Activated CD8-positive, alpha-beta memory T cell treated with anti-CD3 and anti-CD28 coated beads for 36 hours (primary cell): Measurements from ENCODE around the gene GRM7. TPM values are rescaled to one million over a fixed set of nuclear protein-coding genes. Genes with fewer than 3 reads are reported as not detected.

ENCODE experiments used
- CTCF ChIA-PET: fragments of 350-600 bp; sonication (Branson Sonifier 250); formaldehyde crosslinking; loops from one replicate; lab custom pipeline; 2021; ENCODE audit warnings: antibody characterized with exemption; lab: Charles Lee
- POLR2A ChIA-PET: fragments of 350-600 bp; sonication (Branson Sonifier 250); formaldehyde crosslinking; loops from one replicate; lab custom pipeline; 2021; ENCODE audit warnings: antibody characterized with exemption; lab: Charles Lee
- total RNA-seq, 2 experiments: library from RNA; stranded (reverse); gene quantifications; one replicate each; pipeline ENCODE4 v1.2.3, GENCODE V29; 2021

Gene GRM7
- total RNA-seq, 2 experiments from 2014 or later = not detected

DNA sequence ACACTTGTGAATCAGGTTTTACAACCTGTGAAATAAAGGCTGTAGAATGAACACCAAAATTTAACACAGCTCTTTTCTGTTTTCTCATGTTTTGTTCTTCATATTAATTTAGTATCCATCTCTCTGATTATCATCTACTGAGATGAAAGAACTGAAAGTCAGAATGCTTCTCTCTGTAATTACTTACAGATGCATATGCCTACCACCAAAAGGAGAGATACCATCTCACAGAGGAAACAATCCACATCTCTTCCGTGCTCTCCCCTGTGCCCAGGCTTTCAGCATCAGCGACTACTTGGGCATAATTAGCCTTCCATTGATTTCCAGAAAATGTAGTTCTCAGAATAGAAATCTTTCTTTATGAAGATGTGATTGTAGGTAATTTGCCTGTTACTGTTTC lies 741.4 kb downstream of the GRM7 start:
- CTCF ChIA-PET = no interaction called here
- POLR2A ChIA-PET = no interaction called here

DNA sequence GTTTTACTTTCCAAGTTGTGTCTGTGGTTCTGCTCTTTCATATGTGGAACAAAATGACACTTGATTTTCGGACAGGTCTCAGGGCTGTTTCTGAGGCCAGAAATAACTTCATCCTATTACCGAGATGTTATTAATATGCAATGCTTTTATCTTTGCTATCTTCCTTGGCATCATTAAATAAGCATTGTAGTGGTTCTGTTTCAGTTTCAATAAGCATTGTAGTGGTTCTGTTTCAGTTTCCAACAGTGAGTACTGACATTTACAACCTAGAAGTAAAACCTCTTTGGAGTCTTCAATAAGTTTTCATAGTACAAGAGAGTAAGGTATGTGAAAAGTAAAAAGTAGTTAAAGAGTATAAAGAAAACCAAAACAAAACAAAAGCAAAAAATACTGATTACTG lies 746.2 kb downstream of the GRM7 start:
- POLR2A ChIA-PET = no interaction called here
- CTCF ChIA-PET = no interaction called here

DNA sequence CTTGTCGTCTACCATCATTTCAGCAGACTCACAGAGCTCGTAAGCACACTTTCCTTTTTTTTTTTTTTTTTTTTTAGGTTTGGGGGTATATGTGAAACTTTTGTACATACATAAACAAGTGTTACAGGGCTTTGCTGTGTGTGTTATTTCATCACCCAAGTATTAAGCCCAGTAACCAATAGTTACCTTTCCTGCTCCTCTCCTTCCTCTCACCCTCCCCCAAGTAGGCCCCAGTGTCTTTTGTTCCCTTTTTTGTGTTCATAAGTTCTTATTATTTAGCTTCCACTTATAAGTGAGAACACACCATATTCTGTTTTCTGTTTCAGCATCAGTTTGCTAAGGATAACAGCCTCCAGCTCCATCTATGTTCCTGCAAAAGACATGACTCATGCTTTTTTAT lies 746.8 kb downstream of the GRM7 start:
- CTCF ChIA-PET = no interaction called here
- POLR2A ChIA-PET = no interaction called here

DNA sequence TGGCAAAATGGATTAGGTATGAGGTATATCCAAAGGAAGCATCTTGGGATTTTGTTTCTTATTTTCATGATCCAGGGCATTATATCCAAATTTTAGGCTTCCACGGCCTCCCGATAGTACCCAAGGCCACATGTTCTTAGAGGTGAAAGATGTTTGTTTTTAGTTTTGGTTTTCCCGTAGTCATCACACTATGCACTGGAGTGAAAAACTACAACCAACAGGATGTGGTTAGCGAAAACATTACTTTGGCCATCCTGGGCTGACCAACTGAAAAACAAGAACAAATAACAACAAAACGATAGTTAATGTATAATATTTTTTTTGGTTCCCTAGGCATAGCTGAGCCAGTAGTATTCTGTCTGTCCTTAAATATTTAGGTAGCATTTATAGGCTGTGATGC lies 749.7 kb downstream of the GRM7 start:
- CTCF ChIA-PET = no interaction called here
- POLR2A ChIA-PET = no interaction called here

- ChIA-PET CTCF (no interaction called here), POLR2A (no interaction called here)
Observed at GRCh38 chr3:7615043-7615442, 754.1 kb downstream of the GRM7 start.

DNA sequence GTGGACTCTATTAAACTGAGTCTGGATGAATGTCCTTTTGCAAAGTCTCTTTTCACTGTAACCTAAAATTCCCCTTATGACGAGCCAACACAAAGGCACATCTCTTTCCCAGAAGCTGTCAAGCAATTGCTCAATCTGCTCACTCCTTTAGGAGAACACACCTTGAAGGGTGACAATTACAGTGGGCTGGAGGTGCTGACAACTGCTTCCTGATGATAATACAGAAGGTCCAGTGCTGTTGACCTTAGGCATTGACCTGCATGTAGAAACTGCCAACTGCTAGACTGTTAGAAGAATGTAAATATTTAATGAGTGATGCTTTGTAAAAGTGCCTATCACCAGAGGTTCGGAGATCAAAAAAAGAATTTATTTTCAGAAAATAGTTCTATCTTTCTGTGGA lies 757.7 kb downstream of the GRM7 start:
- POLR2A ChIA-PET = no interaction called here
- CTCF ChIA-PET = no interaction called here

DNA sequence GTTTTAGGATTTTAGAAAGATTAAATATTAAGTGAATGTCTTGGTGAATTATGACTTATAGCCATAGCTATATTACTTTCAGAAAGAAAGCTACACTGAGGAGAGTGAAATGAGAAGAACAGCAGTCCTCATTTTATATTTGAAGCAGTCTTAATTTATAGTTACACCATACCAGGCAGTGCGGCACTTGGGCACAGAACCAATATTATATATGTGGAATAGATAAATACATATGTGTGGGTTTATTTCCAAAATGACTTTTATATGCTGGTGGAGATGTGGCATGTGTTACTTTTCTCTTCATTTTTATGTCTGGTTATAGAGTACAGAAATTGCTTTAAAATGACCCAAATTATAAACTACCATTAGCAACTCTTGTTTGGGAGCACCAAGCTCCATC lies 759.5 kb downstream of the GRM7 start:
- ChIA-PET POLR2A (no interaction called here), CTCF (no interaction called here)

DNA sequence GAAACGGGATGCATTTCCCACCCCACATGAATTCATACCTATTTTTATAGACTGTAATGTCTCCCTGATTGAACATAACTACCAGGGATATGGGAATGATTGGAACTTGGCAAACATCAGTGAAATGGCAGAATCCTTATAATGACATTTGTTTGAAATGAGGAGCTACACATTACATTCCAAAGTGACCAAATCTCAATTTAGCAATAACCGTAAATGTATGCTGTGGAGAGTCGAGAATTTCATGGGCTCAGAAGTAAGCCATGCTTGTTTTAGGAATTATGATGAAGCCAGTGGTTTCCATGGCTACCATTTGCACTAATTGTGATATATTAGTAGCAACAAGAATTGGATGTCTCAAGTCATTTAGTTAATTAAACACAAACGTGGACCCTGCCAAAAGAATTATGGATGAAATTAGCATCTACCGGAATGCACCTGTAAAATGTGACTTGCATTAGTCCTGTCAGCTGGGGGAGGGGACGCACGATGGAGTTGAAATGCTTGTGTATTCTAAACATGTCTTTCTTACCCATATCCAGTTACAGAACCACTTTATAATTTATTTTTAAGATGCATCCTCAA lies 760.2 kb downstream of the GRM7 start:
- POLR2A ChIA-PET = no interaction called here
- CTCF ChIA-PET = no interaction called here

GRCh38 chr3:7621651-7622050 lies 760.7 kb downstream of the GRM7 start:
- CTCF ChIA-PET = no interaction called here
- POLR2A ChIA-PET = no interaction called here

- CTCF ChIA-PET = no interaction called here
- POLR2A ChIA-PET = no interaction called here
Observed at GRCh38 chr3:7625021-7625420, 764.1 kb downstream of the GRM7 start.

DNA sequence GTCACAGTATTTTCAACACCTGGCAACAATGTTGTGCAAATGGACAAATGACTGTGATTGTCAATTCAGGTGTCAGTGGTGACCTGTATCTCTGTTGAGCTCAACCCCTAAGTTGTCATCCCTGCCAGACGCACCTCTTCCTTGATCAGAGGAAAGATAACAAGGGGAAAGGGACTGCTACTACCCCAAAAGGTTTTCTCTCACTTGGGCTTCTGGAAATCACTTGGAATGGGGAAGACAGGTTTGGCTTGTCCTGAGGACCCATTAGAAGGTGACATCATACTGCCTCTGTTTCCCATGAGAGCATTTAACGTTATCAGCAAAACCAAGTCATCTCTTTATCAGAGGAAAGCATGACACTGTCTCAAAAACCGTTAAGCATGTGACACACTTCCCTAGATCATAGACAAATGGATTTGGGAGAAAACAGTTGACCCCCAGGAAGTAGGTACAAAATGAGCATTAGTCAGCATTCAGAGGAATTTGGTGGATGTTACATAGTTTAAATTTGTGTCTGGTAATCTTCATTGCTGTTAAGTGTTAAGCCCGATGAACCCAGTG lies 769.5 kb downstream of the GRM7 start:
- ChIA-PET POLR2A (no interaction called here), CTCF (no interaction called here)

DNA sequence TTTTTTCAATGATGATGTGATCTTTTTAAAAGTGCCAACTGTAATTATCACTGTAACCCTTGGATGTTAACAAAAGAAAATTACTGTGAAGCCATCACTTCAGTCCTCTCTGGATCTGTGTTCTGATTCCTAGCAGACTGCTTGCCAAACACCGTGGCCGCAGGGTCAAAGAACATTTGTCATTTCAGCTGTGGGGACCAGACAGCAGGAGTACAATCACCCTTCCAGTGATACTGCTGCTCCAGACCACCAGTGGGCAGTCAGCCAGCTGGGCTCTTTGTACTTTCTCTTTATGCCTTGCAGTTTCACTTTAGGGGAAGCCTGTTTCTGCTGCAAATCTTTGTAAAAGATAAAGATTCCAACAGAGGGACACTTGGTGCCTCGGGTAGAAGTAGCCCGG lies 770.0 kb downstream of the GRM7 start:
- ChIA-PET POLR2A (no interaction called here), CTCF (no interaction called here)

DNA sequence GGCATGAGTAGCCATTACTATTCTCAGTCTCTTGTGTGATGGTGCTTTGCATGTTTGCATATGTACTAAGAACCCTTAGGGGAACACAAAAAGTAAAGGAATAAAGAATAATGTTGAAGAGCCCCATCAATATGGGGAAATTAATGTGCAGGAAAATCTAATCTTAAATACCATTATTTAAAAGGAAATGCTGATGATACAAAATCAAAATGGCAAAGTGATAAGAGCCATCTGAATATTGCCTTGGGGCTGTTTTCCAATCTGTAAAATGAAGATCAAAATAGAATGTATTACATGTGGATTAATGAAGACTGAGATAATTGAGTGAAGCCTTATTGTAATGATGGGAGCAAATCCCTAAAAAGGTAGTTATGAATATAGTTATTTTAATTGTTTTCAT lies 771.4 kb downstream of the GRM7 start:
- CTCF ChIA-PET = no interaction called here
- POLR2A ChIA-PET = no interaction called here

DNA sequence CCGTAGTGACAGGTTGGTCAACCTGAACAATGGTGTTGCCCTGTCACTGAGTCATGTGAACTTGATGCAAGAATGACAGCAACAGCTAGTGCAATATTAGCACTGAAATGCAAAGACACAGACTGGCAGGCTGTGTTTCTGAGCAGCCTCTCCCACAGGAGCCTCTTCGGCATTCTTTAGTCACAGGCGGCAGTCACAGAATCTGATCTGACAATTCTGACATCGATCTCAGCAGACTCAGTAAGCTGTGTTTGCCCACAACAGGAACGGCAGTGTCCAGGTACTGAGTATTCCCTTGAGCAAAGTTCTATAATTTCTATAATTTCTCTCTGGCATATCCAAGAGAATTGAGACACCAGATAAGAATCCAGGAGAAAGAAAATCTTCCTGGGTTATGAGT lies 776.8 kb downstream of the GRM7 start:
- CTCF ChIA-PET = no interaction called here
- POLR2A ChIA-PET = no interaction called here

DNA sequence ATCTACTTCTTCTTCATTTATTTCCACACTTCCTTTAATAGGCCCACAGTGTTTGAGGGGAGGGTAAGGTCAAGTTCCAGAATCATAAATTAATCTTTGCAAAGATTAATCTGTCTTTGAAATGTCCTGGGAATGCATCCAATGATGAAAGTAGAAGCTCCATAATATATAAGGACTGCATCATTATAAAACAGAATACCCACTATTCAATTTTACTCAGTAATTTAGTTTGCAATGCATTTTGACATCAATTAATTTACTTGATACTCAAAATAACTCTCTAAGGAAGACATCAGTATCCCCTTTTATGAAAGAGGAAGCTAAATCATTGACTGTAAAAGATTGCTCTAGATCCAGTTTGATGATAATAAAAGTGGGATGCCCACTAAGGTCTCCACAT lies 777.2 kb downstream of the GRM7 start:
- ChIA-PET CTCF (no interaction called here), POLR2A (no interaction called here)

DNA sequence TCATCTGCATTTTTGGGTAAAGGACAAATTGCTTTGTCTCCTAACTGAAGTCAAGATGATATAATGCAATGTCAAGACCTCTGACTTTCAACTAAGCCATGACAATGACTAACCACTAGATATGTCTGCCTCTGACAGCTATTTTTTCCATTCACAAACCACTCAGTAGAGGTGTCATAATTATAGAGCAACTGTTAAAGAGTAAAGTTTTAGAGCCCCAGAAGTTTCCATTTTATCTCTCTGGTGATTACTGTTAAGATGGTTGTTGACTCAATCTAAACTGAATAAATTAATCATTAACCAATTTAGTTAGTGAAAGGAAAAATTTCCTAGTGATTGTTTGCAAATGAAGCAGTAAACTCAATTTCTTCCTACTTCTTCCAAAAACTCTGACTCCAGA lies 779.9 kb downstream of the GRM7 start:
- ChIA-PET POLR2A (no interaction called here), CTCF (no interaction called here)

DNA sequence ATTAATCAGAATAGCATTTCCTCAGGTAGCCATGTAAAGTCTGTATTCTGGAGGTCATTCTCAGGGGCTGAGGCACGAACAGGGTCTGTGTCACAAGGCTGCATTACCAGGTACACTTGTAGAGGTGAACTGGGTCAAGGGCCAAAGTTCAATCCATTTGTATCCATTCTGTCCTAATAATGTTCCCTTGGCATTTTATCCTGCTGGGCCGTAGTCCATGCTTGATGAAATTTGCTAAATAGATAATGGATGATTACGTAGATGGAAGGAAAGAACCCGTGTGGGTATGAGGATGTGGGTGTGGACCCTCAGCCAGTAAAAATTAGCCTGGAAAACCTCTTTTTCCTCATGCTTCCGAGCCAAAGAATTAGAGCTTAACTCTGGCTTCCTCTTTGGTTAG lies 785.9 kb downstream of the GRM7 start:
- ChIA-PET POLR2A (no interaction called here), CTCF (no interaction called here)

DNA sequence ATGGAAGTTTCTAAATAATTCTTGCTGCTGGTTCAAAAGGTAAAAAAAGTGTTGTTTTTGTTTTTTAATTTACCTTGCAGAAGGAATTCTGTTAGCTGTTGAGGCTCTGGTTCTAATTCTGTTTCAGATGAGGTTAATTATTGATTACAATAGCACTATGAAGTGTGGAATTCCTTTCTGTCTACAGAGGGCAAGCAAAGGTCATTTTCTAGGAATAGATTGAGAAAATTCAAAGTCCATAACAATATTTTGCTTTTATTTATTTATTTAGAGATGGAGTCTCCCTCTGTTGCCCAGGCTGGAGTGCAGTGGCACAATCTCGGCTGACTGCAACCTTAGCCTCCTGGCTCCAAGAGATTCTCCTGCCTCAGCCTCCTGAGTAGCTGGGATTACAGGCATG lies 789.6 kb downstream of the GRM7 start:
- POLR2A ChIA-PET = no interaction called here
- CTCF ChIA-PET = no interaction called here

DNA sequence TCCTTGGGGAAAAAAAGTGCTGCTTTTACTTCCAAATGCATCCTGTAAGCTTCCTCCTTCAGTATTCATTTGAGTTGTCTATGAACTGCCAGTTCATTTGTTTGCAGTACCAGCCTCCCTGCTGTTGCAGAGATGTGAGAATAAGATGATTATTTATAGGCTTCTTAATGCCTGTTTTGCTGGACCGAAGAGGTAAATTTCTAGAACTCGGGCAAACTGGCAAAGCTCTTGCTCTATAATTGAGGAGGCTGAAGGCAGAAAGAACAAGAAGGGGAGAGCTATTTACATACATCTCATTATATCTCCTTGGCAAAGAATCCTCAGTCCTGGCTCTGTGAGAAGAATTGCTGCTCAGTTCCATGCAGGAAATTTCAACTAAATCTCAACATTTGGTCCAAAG lies 790.4 kb downstream of the GRM7 start:
- ChIA-PET POLR2A (no interaction called here), CTCF (no interaction called here)

- CTCF ChIA-PET = no interaction called here
- POLR2A ChIA-PET = no interaction called here
Observed at GRCh38 chr3:7657214-7658112, 796.5 kb downstream of the GRM7 start.

- ChIA-PET POLR2A (no interaction called here), CTCF (no interaction called here)
Observed at GRCh38 chr3:7658294-7658693, 797.4 kb downstream of the GRM7 start.
